H1 (cell line): ENCODE measurements around the gene RBM20. TPM values are rescaled to one million over a fixed set of nuclear protein-coding genes. Genes with fewer than 3 reads are reported as not detected.

ENCODE experiments used
- CTCF ChIA-PET: fragments of 300-600 bp; sonication (Branson Sonifier 250); formaldehyde crosslinking; loops from one replicate; lab custom pipeline; 2021; ENCODE audit not compliant: partially characterized antibody; lab: Charles Lee
- POLR2A ChIA-PET: fragments of 300-600 bp; sonication (Branson Sonifier 250); formaldehyde crosslinking; loops from one replicate; lab custom pipeline; 2021; ENCODE audit warnings: inconsistent platforms; ENCODE audit not compliant: partially characterized antibody; lab: Charles Lee
- DNase-seq, 2 experiments: peaks; one replicate each; pipeline versions ENCODE4 v3.0.0 to v3.0.0-alpha.2; 2010 to 2022; ENCODE audit warnings: low spot score in 2 of 2, low read depth in 1 of 2, mixed read lengths in 1 of 2
- FAIRE-seq: peaks from 2 replicates; lab custom pipeline; 2011; peaks lifted over from hg19 to GRCh38; lab: Jason Lieb, UNC
- H2AFZ ChIP-seq: 2 replicates; pipeline ENCODE4 v1.8.1; 2012; ENCODE audit warnings: low read length, inconsistent platforms
- H2AK5ac ChIP-seq: 2 replicates; pipeline ENCODE4 v1.6.1; 2013; ENCODE audit warnings: low read depth, low read length
- H2BK120ac ChIP-seq: replicated peaks from 2 replicates; pipeline ENCODE3; 2013; ENCODE audit warnings: low read depth, low read length, inconsistent platforms
- H2BK12ac ChIP-seq: 2 replicates; pipeline ENCODE4 v1.6.1; 2013; ENCODE audit warnings: low read depth, low read length
- H2BK15ac ChIP-seq: 2 replicates; pipeline ENCODE4 v1.6.1; 2013; ENCODE audit warnings: low read length
- H2BK20ac ChIP-seq: 2 replicates; pipeline ENCODE4 v1.6.1; 2013; ENCODE audit warnings: low read length
- H2BK5ac ChIP-seq: 2 replicates; pipeline ENCODE4 v1.6.1; 2013; ENCODE audit warnings: low read depth, low read length
- H3K14ac ChIP-seq: 2 replicates; pipeline ENCODE4 v1.6.1; 2013; ENCODE audit warnings: inconsistent platforms; ENCODE audit not compliant: insufficient read length
- H3K18ac ChIP-seq: 2 replicates; pipeline ENCODE4 v1.6.1; 2013; ENCODE audit warnings: low read length; ENCODE audit errors: extremely low read depth
- H3K23ac ChIP-seq: 2 replicates; pipeline ENCODE4 v1.6.1; 2013; ENCODE audit warnings: inconsistent platforms; ENCODE audit not compliant: insufficient read length
- H3K23me2 ChIP-seq: 2 replicates; pipeline ENCODE4 v1.6.1; 2013; ENCODE audit warnings: low read depth, low read length
- H3K27ac ChIP-seq: 2 replicates; pipeline ENCODE4 v1.6.1; 2011; ENCODE audit warnings: low read depth, low read length, inconsistent platforms
- H3K27me3 ChIP-seq, 4 experiments: replicated peaks in 1 of 4; 1 replicate in 1 of 4; 2 replicates in 3 of 4; pipeline versions ENCODE4 v1.6.1 to v1.8.1; 2011 to 2013; ENCODE audit warnings: low read length in 3 of 4, mild to moderate bottlenecking in 3 of 4, inconsistent platforms in 2 of 4, mixed read lengths in 2 of 4, moderate library complexity in 1 of 4; ENCODE audit not compliant: control insufficient read depth in 3 of 4, insufficient read depth in 3 of 4; ENCODE audit errors: extremely low read depth in 1 of 4
- H3K36me3 ChIP-seq, 4 experiments: 2 replicates each; pipeline versions ENCODE4 v1.6.1 to v1.8.1; 2011 to 2013; ENCODE audit warnings: mild to moderate bottlenecking in 4 of 4, low read length in 3 of 4, moderate library complexity in 2 of 4, control low read depth in 1 of 4, inconsistent platforms in 1 of 4; ENCODE audit not compliant: insufficient read depth in 4 of 4, control insufficient read depth in 2 of 4
- H3K4ac ChIP-seq: replicated peaks from 2 replicates; pipeline ENCODE3; 2013; ENCODE audit warnings: low read length, low read depth, mixed read lengths, inconsistent platforms; ENCODE audit not compliant: insufficient read length
- H3K4me1 ChIP-seq, 4 experiments: replicated peaks in 1 of 4; 1 replicate in 1 of 4; 2 replicates in 3 of 4; pipeline versions ENCODE4 v1.6.1 to v1.8.1; 2011 to 2013; ENCODE audit warnings: low read length in 3 of 4, inconsistent platforms in 2 of 4, mixed read lengths in 1 of 4; ENCODE audit not compliant: insufficient read depth in 4 of 4, control insufficient read depth in 3 of 4
- H3K4me2 ChIP-seq, 2 experiments: 2 replicates each; pipeline versions ENCODE4 v1.6.1 to v1.8.1; 2011 to 2013; ENCODE audit warnings: low read depth in 2 of 2, low read length in 2 of 2, control low read depth in 1 of 2, inconsistent platforms in 1 of 2, mild to moderate bottlenecking in 1 of 2; ENCODE audit not compliant: insufficient read depth in 1 of 2
- H3K4me3 ChIP-seq, 4 experiments: fragments of 200-600, 300-600 bp in 1 of 4; sonication (generic), shearing (Covaris generic), sonication (Bioruptor Twin) in 1 of 4; 2 replicates each; pipeline versions ENCODE4 v1.5.1 to v1.8.1; 2011 to 2016; ENCODE audit warnings: low read length in 4 of 4, low read depth in 3 of 4, control low read depth in 2 of 4, inconsistent platforms in 2 of 4, mild to moderate bottlenecking in 2 of 4, mixed read lengths in 1 of 4, moderate library complexity in 1 of 4; ENCODE audit not compliant: insufficient read depth in 2 of 4; ENCODE audit errors: extremely low read depth in 1 of 4
- H3K56ac ChIP-seq: replicated peaks from 2 replicates; pipeline ENCODE3; 2013; ENCODE audit warnings: low read depth, mild to moderate bottlenecking, mixed read lengths, low read length, inconsistent platforms; ENCODE audit not compliant: insufficient read length
- H3K79me1 ChIP-seq: 2 replicates; pipeline ENCODE4 v1.6.1; 2013; ENCODE audit warnings: low read depth, low read length, control low read depth
- H3K79me2 ChIP-seq, 2 experiments: 2 replicates each; pipeline versions ENCODE4 v1.6.1 to v1.8.1; 2012 to 2013; ENCODE audit warnings: low read length in 2 of 2, mild to moderate bottlenecking in 2 of 2, inconsistent platforms in 1 of 2; ENCODE audit not compliant: insufficient read depth in 2 of 2, control insufficient read depth in 1 of 2
- H3K9ac ChIP-seq, 4 experiments: replicated peaks in 1 of 4; 1 replicate in 1 of 4; 2 replicates in 3 of 4; pipeline versions ENCODE4 v1.6.1 to v1.8.1; 2011 to 2013; ENCODE audit warnings: low read depth in 3 of 4, low read length in 3 of 4, control low read depth in 2 of 4, mild to moderate bottlenecking in 2 of 4, moderate library complexity in 2 of 4, inconsistent platforms in 1 of 4; ENCODE audit errors: extremely low read depth in 1 of 4
- H3K9me3 ChIP-seq, 2 experiments: 2 replicates each; pipeline versions ENCODE4 v1.6.1 to v1.8.1; 2012 to 2013; ENCODE audit warnings: mild to moderate bottlenecking in 2 of 2, moderate library complexity in 2 of 2, control low read depth in 1 of 2, inconsistent platforms in 1 of 2, low read depth in 1 of 2, low read length in 1 of 2, mixed read lengths in 1 of 2; ENCODE audit not compliant: insufficient read depth in 2 of 2
- H4K20me1 ChIP-seq, 2 experiments: replicated peaks in 1 of 2; 2 replicates each; pipeline versions ENCODE3 to v1.8.1; 2011 to 2013; ENCODE audit warnings: inconsistent platforms in 2 of 2, low read length in 2 of 2, mild to moderate bottlenecking in 1 of 2; ENCODE audit not compliant: insufficient read depth in 2 of 2, control insufficient read depth in 1 of 2
- H4K5ac ChIP-seq: 2 replicates; pipeline ENCODE4 v1.6.1; 2013; ENCODE audit warnings: low read length, low read depth, mixed read lengths, inconsistent platforms; ENCODE audit not compliant: insufficient read length
- H4K8ac ChIP-seq: 2 replicates; pipeline ENCODE4 v1.8.0; 2013; ENCODE audit warnings: mild to moderate bottlenecking, moderate library complexity, low read length, inconsistent platforms; ENCODE audit not compliant: insufficient read depth; ENCODE audit errors: extremely low read depth
- H4K91ac ChIP-seq: replicated peaks from 2 replicates; pipeline ENCODE3; 2013; ENCODE audit warnings: low read length, mixed read lengths, inconsistent platforms; ENCODE audit not compliant: insufficient read length
- BRCA1 ChIP-seq: IDR thresholded peaks from 2 replicates; pipeline ENCODE4 v1.6.1; 2012; ENCODE audit warnings: low read depth, low read length, improper control_type of control experiment
- CBX5 ChIP-seq: fragments of 300-800, 300-1000 bp; sonication (generic); IDR thresholded peaks from 2 replicates; pipeline ENCODE4 v1.7.1; 2016; ENCODE audit warnings: antibody characterized with exemption, low read length, low read depth
- CHD1 ChIP-seq: IDR thresholded peaks from 2 replicates; pipeline ENCODE4 v1.6.1; 2012; ENCODE audit warnings: low read depth, low read length, improper control_type of control experiment
- CREB1 ChIP-seq: IDR thresholded peaks from 2 replicates; pipeline ENCODE4 v1.6.1; 2012; ENCODE audit warnings: inconsistent platforms
- EGR1 ChIP-seq: IDR thresholded peaks from 2 replicates; pipeline ENCODE4 v1.6.1; 2011; ENCODE audit warnings: low read depth, low read length, borderline replicate concordance
- EP300 ChIP-seq, 2 experiments: IDR thresholded peaks; 1 replicate in 1 of 2; 2 replicates in 1 of 2; pipeline ENCODE4 v1.6.1; 2011 to 2012; ENCODE audit warnings: low read depth in 2 of 2, low read length in 2 of 2, mild to moderate bottlenecking in 2 of 2, borderline replicate concordance in 1 of 2, inconsistent platforms in 1 of 2, moderate library complexity in 1 of 2
- KDM5A ChIP-seq: fragments of 200-600 bp; IDR thresholded peaks from 2 replicates; pipeline ENCODE4 v1.7.1; 2012; ENCODE audit warnings: mild to moderate bottlenecking, low read length, inconsistent platforms, mixed read lengths
- POU5F1 ChIP-seq: IDR thresholded peaks from 2 replicates; pipeline ENCODE4 v1.6.1; 2011; ENCODE audit warnings: low read depth, mild to moderate bottlenecking, low read length, moderate library complexity
- RFX5 ChIP-seq: IDR thresholded peaks from 2 replicates; pipeline ENCODE4 v1.6.1; 2011; ENCODE audit warnings: low read depth, low read length, improper control_type of control experiment, borderline replicate concordance
- RNF2 ChIP-seq: fragments of 200-900, 300-1000 bp; sonication (generic); IDR thresholded peaks from 2 replicates; pipeline ENCODE4 v1.7.1; 2016; ENCODE audit warnings: borderline replicate concordance, low read depth, mild to moderate bottlenecking, antibody characterized with exemption, low read length; ENCODE audit not compliant: poor library complexity, severe bottlenecking; ENCODE audit errors: missing control alignments
- SRF ChIP-seq: IDR thresholded peaks from 2 replicates; pipeline ENCODE4 v1.6.1; 2011; ENCODE audit warnings: mild to moderate bottlenecking, low read depth, low read length, moderate library complexity
- TEAD4 ChIP-seq: IDR thresholded peaks from 2 replicates; pipeline ENCODE4 v1.6.1; 2012; ENCODE audit warnings: low read depth, low read length, inconsistent platforms, mixed read lengths
- YY1 ChIP-seq: IDR thresholded peaks from 2 replicates; pipeline ENCODE4 v1.6.1; 2011; ENCODE audit warnings: low read depth, mild to moderate bottlenecking, low read length
- WGBS, 2 experiments: shearing (Covaris generic) in 1 of 2; methylation state at CpG; one replicate each; pipeline versions ENCODE4 v1.1.6 to v1.1.7; 2013 to 2015; ENCODE audit warnings: low lambda C conversion rate in 2 of 2, mixed read lengths in 2 of 2, inconsistent platforms in 1 of 2, low coverage in 1 of 2, missing lambda C conversion rate in 1 of 2; ENCODE audit not compliant: insufficient replicate concordance in 2 of 2, insufficient coverage in 1 of 2, insufficient read length in 1 of 2; ENCODE audit errors: extremely low coverage in 1 of 2, missing lambda C conversion rate in 1 of 2; 5-methylcytosine and 5-hydroxymethylcytosine counted together
- polyA plus RNA-seq, 7 experiments: library from polyadenylated mRNA; depleted of rRNA in 3 of 7; stranded (reverse) in 5 of 7; unstranded in 2 of 7; fragments of >200 nt in 5 of 7; fragments of 200-250 nt in 2 of 7; gene quantifications; 1 replicate in 5 of 7; 2 replicates in 1 of 7; 4 replicates in 1 of 7; pipeline versions ENCODE4 v1.2.1 to v1.2.3, GENCODE V29; 2011 to 2013; ENCODE audit warnings: missing spikeins in 2 of 7, mixed read lengths in 2 of 7
- total RNA-seq: library from RNA; stranded (reverse); fragmentation: NEBNext Ultra II Directional; extraction: Animal tissue kit (Norgen Biotek cat#: 25700); gene quantifications from 2 replicates; pipeline ENCODE4 v1.2.1, GENCODE V29; 2021

RBM20 gene
- total and polyA plus RNA-seq, 2 of the 8 experiments (the other 6 are each of a cell fraction or from before 2014, with no cell fraction given), result 0.05 to 0.63 TPM

DNA sequence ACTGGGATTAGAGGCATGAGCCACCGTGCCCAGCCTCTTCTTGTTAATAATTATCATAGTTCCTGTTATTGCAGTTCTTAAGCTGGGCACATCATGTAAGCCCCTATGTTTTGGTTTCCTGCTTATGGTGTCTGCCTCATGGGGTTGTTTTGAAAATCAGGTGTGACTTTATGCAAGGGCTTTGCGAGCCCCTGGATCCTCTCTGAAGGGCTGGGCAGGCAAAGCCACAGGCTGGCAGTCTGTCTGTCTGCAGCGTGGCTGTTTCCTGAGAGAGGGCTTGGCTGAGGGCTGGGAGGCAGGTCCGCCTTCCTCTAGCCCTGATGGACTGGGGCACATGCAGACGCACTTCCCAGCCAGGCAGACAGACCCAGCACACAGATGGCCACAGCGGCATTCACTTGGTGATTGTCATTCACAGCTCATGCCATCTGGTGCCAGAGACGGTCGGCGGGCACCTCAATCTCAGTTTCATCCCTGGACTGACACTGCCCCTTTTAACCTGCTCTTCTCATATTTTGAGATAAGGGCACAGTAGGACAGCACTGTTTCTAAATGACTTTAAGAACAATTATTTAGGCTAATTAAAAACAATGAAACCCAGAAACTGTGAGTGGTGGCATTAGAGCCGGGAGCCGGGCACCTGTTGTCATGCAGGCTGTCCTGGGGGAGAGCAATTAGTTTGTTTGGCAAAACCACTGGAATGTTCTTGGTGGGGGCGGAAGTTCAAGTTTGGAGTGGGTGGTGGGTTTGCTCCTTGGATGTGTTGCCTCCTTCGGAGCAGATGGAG is 35.5 kb downstream of the RBM20 start:
- DNase-seq, result no peak
- WGBS, 2 experiments, result 85% methylated on average over 13 of the region's 13 CpGs; no CpG with 5 or more reads in 1 of the 2 experiments
- CTCF ChIA-PET, result interaction anchor here (0.7 to 13.4 kb wide), 17 partner anchors 6 to 181 kb away, joined by 3 to 237 read pairs (median 7); partner anchors contain the start of gene RBM20
- TF ChIP-seq YY1 (no peak), RFX5 (no peak), CBX5 (no peak), EGR1 (no peak), CREB1 (no peak), SRF (no peak), POU5F1 (no peak), KDM5A (no peak), TEAD4 (no peak), BRCA1 (no peak), RNF2 (no peak), CHD1 (no peak), EP300 (IDR thresholded peaks at IDR 0.05; ENCODE audit: borderline replicate concordance in 1 of 2, low read depth in 2 of 2, low read length in 2 of 2) (no peak)

More for the DNA sequence above, 35.5 kb downstream of the RBM20 start:
- Histone ChIP-seq H2BK5ac (no peak overlapping the region), H2BK12ac (no peak overlapping the region), H4K20me1 (no peaks in the 10 kb centered on the region), H3K79me1 (no peaks in the 10 kb centered on the region), H3K14ac (no peak overlapping the region), H3K27ac (no peak overlapping the region), H2BK20ac (no peak overlapping the region), H2BK120ac (no peak overlapping the region), H4K8ac (0 out of 2 replicates have a peak overlapping the region, but pooled peaks have one; percentile 59), H3K4me2 (no peak overlapping the region), H3K4me3 (no peak overlapping the region), H4K91ac (no peak overlapping the region), H3K23me2 (no peaks in the 10 kb centered on the region), H4K5ac (no peak overlapping the region), H3K9me3 (no peaks in the 10 kb centered on the region), H2AFZ (no peak overlapping the region), H3K4ac (no peak overlapping the region), H3K36me3 (no peaks in the 10 kb centered on the region), H2AK5ac (peak overlapping the region; percentile 91; the same call in 1 of the 2 replicates), H3K27me3 (no peaks in the 10 kb centered on the region), H3K18ac (no peak overlapping the region), H3K79me2 (no peaks in the 10 kb centered on the region), H3K4me1 (peaks cover 0 to 3% (median under 1%) of the 10 kb centered on the region in 4 experiments; a peak in 4 of 7 replicates), H3K9ac (no peak overlapping the region), H3K56ac (no peak overlapping the region), H3K23ac (no peak overlapping the region), H2BK15ac (no peak overlapping the region)
- POLR2A ChIA-PET, result no interaction called here
- no peak for FAIRE-seq
